ENCODE data around the gene ARHGAP28.

ARHGAP28 gene

GRCh38 chr18:6729247-6730091, at the start of gene ARHGAP28:
TSS of gene ARHGAP28 (plus strand) at chr18:6729716. CDS start at chr18:6729822, 106 bp downstream.
- no peak for DNase-seq (ENCODE audit: low read depth in 3 of 3)

GRCh38 chr18:6681331-6681875, 48.1 kb upstream of the ARHGAP28 start:
- DNase-seq (ENCODE audit: low read depth in 3 of 3): no peak

GRCh38 chr18:6682437-6683111, 46.9 kb upstream of the ARHGAP28 start:
- DNase-seq (ENCODE audit: low read depth in 3 of 3): no peak

- no peak for DNase-seq (ENCODE audit: low read depth in 3 of 3)
Measured at GRCh38 chr18:6683112-6683876, 46.2 kb upstream of the ARHGAP28 start.

GRCh38 chr18:6687676-6688075, 41.8 kb upstream of the ARHGAP28 start:
- DNase-seq (ENCODE audit: low read depth in 3 of 3): no peak

- DNase-seq (ENCODE audit: low read depth in 3 of 3): no peak
Measured at GRCh38 chr18:6708890-6709289, 20.6 kb upstream of the ARHGAP28 start.

- no peak for DNase-seq (ENCODE audit: low read depth in 3 of 3)
Measured at GRCh38 chr18:6711467-6711866, 18.0 kb upstream of the ARHGAP28 start.

- DNase-seq (ENCODE audit: low read depth in 3 of 3): no peak
Measured at GRCh38 chr18:6712401-6712800, 17.1 kb upstream of the ARHGAP28 start.

GRCh38 chr18:6714010-6714409, 15.5 kb upstream of the ARHGAP28 start:
- no peak for DNase-seq (ENCODE audit: low read depth in 3 of 3)

- DNase-seq (ENCODE audit: low read depth in 3 of 3): no peak
Measured at GRCh38 chr18:6718267-6718666, 11.2 kb upstream of the ARHGAP28 start.

GRCh38 chr18:6719098-6719846, 10.2 kb upstream of the ARHGAP28 start:
- no peak for DNase-seq (ENCODE audit: low read depth in 3 of 3)

- DNase-seq (ENCODE audit: low read depth in 3 of 3): no peak
Measured at GRCh38 chr18:6719910-6720683, 9.4 kb upstream of the ARHGAP28 start.

GRCh38 chr18:6721755-6722154, 7.8 kb upstream of the ARHGAP28 start:
- no peak for DNase-seq (ENCODE audit: low read depth in 3 of 3)

GRCh38 chr18:6722690-6723089, 6.8 kb upstream of the ARHGAP28 start:
- DNase-seq (ENCODE audit: low read depth in 3 of 3): no peak

- DNase-seq (ENCODE audit: low read depth in 3 of 3): no peak
Measured at GRCh38 chr18:6724331-6724730, 5.2 kb upstream of the ARHGAP28 start.

- no peak for DNase-seq (ENCODE audit: low read depth in 3 of 3)
Measured at GRCh38 chr18:6728331-6728730, 1.2 kb upstream of the ARHGAP28 start.

- no peak for DNase-seq (ENCODE audit: low read depth in 3 of 3)
Measured at GRCh38 chr18:6728809-6729246, 688 bp upstream of the ARHGAP28 start.

GRCh38 chr18:6730416-6731221, 1.1 kb downstream of the ARHGAP28 start:
- DNase-seq (ENCODE audit: low read depth in 3 of 3): no peak

- no peak for DNase-seq (ENCODE audit: low read depth in 3 of 3)
Measured at GRCh38 chr18:6731222-6731596, 1.7 kb downstream of the ARHGAP28 start.

GRCh38 chr18:6732952-6733351, 3.4 kb downstream of the ARHGAP28 start:
- DNase-seq (ENCODE audit: low read depth in 3 of 3): no peak
